ENCODE measurements around the gene TREX2. TPM values are rescaled to one million over a fixed set of nuclear protein-coding genes. Genes with fewer than 3 reads are reported as not detected.

TREX2 gene
- total RNA-seq, 1 experiment from 2014 or later: 2.9 TPM

- TF ChIP-seq REST (IDR thresholded peaks at IDR 0.05; ENCODE audit: low read depth) (no peak), POLR2A (IDR thresholded peaks at IDR 0.05; ENCODE audit: borderline replicate concordance, extremely low read depth, insufficient read depth, insufficient read length) (no peak), CBX3 (IDR thresholded peaks at IDR 0.05; ENCODE audit: low read depth) (no peak), EGR1 (IDR thresholded peaks at IDR 0.05; ENCODE audit: low read depth) (no peak)
- TF ChIP-seq, protein P1, sequence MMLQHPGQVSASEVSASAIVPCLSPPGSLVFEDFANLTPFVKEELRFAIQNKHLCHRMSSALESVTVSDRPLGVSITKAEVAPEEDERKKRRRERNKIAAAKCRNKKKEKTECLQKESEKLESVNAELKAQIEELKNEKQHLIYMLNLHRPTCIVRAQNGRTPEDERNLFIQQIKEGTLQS (IDR thresholded peaks at IDR 0.05): no peak
These were observed 48.9 kb upstream of the TREX2 start, which contains the start of gene BGN (continued) for GRCh38 chrX:153494541-153495361.

DNA sequence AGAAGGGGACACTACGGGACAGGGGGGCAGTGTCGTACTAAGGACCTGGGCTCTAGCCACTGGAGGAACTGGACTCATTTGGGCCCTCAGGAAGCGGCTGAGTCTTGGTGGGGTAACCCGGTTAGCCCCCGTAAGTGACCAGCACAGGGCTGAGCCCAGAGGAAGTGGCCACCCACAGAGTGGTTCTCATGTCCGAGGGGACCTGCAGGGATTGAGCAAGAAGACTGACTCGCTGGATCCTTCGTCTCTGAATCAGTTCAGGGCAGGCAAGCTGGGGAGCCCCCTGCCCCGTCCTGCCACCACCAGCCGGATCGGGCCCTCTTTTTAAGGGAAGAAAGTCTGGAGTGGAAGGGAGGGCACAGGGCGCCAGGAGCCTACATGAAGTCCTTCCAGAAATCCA is 48.2 kb upstream of the TREX2 start:
- no peaks in the 10 kb centered on the region for H3K4me1 ChIP-seq (ENCODE audit: control insufficient read depth in 1 of 2, insufficient read depth in 2 of 2, low read length in 2 of 2)
- CTCF ChIA-PET: no interaction called here
- H4K20me1 ChIP-seq (ENCODE audit: insufficient read depth): no peaks in the 10 kb centered on the region
- no peak for TF ChIP-seq TCF7L2 (IDR thresholded peaks at IDR 0.05; ENCODE audit: borderline replicate concordance, extremely low read depth, insufficient read depth, insufficient read length)
- TF ChIP-seq, protein P2, sequence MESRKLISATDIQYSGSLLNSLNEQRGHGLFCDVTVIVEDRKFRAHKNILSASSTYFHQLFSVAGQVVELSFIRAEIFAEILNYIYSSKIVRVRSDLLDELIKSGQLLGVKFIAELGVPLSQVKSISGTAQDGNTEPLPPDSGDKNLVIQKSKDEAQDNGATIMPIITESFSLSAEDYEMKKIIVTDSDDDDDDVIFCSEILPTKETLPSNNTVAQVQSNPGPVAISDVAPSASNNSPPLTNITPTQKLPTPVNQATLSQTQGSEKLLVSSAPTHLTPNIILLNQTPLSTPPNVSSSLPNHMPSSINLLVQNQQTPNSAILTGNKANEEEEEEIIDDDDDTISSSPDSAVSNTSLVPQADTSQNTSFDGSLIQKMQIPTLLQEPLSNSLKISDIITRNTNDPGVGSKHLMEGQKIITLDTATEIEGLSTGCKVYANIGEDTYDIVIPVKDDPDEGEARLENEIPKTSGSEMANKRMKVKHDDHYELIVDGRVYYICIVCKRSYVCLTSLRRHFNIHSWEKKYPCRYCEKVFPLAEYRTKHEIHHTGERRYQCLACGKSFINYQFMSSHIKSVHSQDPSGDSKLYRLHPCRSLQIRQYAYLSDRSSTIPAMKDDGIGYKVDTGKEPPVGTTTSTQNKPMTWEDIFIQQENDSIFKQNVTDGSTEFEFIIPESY (IDR thresholded peaks at IDR 0.05; ENCODE audit: extremely low read depth, insufficient replicate concordance, low read length): no peak
- no peak for TF ChIP-seq SRF (IDR thresholded peaks at IDR 0.05; ENCODE audit: low read depth)
- TF ChIP-seq EZH2 (IDR thresholded peaks at IDR 0.05): no peak
- TF ChIP-seq YY1 (IDR thresholded peaks at IDR 0.05; ENCODE audit: extremely low read depth, insufficient replicate concordance, low read depth, low read length): no peak
- no peak for TF ChIP-seq EZH2phosphoT487 (IDR thresholded peaks at IDR 0.05; ENCODE audit: borderline replicate concordance)
- TF ChIP-seq POLR2AphosphoS5 (IDR thresholded peaks at IDR 0.05; ENCODE audit: low read depth, low read length): no peak
- H3K9me3 ChIP-seq (ENCODE audit: control insufficient read depth in 1 of 2, insufficient read depth in 1 of 2, low read depth in 1 of 2, low read length in 2 of 2): no peaks in the 10 kb centered on the region
- ATAC-seq (no peak), DNase-seq (ENCODE audit: low read depth, low spot score) (no peak)
- no TSS peak for BruUV-seq (replicated peaks)
- POLR2A ChIA-PET: no interaction called here
- intact Hi-C loops (cut with micrococcal nuclease): no loop called here
- no peaks in the 10 kb centered on the region for H3K9me2 ChIP-seq (ENCODE audit: insufficient read depth)
- no peak overlapping the region for H3K9ac ChIP-seq (ENCODE audit: low read length)
- RAD21 ChIA-PET (ENCODE audit: low non-redundant PET in 1 of 2, low total read pairs in 2 of 2, uncharacterized antibody in 2 of 2, unreplicated experiment in 2 of 2): no interaction called here
- no peak overlapping the region for H3K4me2 ChIP-seq (ENCODE audit: low read length)
- no peaks in the 10 kb centered on the region for H3K36me3 ChIP-seq (ENCODE audit: control insufficient read depth in 1 of 2, insufficient read depth in 2 of 2, low read length in 2 of 2)
- no peaks in the 10 kb centered on the region for H3K27me3 ChIP-seq (ENCODE audit: insufficient read depth, low read length)
- no peak overlapping the region for H3K4me3 ChIP-seq (replicated peaks in 1 of 2; ENCODE audit: low read depth in 1 of 2, low read length in 2 of 2)
- no peak overlapping the region for H3K27ac ChIP-seq (ENCODE audit: low read depth, low read length)
- no peaks in the 10 kb centered on the region for H3K79me2 ChIP-seq (ENCODE audit: insufficient read depth, low read length)
- H2AFZ ChIP-seq (ENCODE audit: low read depth, low read length, poor library complexity, severe bottlenecking): no peak overlapping the region
